SK-N-SH (cell line): ENCODE results near the gene SLC39A3. TPM values are rescaled to one million over a fixed set of nuclear protein-coding genes. Genes with fewer than 3 reads are reported as not detected.

Experiments
- CTCF ChIA-PET: fragments of 300-600, 350-600 bp; formaldehyde crosslinking; extraction: SDS; loops from one replicate; lab custom pipeline; 2021; lab: Yijun Ruan, JAX
- POLR2A ChIA-PET: fragments of 350-600 bp; sonication (Branson Sonifier 250); formaldehyde crosslinking; extraction: SDS; loops from one replicate; lab custom pipeline; 2020; ENCODE audit warnings: antibody characterized with exemption, inconsistent platforms; lab: Yijun Ruan, JAX
- DNase-seq: peaks from one replicate; pipeline ENCODE4 v3.0.0; 2012
- H2AFZ ChIP-seq: fragments of 200-600 bp; sonication (generic); 2 replicates; pipeline ENCODE4 v1.8.1; 2016; ENCODE audit warnings: antibody characterized with exemption, mild to moderate bottlenecking, low read depth
- H3F3A ChIP-seq: fragments of 200-600 bp; sonication (generic); replicated peaks from 2 replicates; pipeline ENCODE3; 2016; ENCODE audit warnings: antibody characterized with exemption, mild to moderate bottlenecking; ENCODE audit not compliant: insufficient read depth
- H3K27ac ChIP-seq, 2 experiments: fragments of 200-500 bp in 1 of 2; fragments of 200-600 bp in 1 of 2; sonication (Bioruptor generic) in 1 of 2; sonication (generic), shearing (Covaris generic) in 1 of 2; 2 replicates each; pipeline versions ENCODE4 v1.5.1 to v1.6.1; 2014 to 2016; ENCODE audit warnings: low read depth in 2 of 2, inconsistent platforms in 1 of 2, low read length in 1 of 2, mild to moderate bottlenecking in 1 of 2, mixed read lengths in 1 of 2
- H3K27me3 ChIP-seq: fragments of 200-600 bp; sonication (generic), shearing (Covaris generic); 2 replicates; pipeline ENCODE4 v1.6.1; 2016; ENCODE audit warnings: mixed run types; ENCODE audit not compliant: insufficient read depth
- H3K36me3 ChIP-seq, 2 experiments: fragments of 200-500 bp in 1 of 2; fragments of 200-600 bp in 1 of 2; sonication (Bioruptor generic) in 1 of 2; sonication (generic) in 1 of 2; replicated peaks in 1 of 2; 2 replicates each; pipeline versions ENCODE3 to v1.5.1; 2014 to 2016; ENCODE audit warnings: low read length in 1 of 2, mild to moderate bottlenecking in 1 of 2; ENCODE audit not compliant: insufficient read depth in 2 of 2, control insufficient read depth in 1 of 2
- H3K4me1 ChIP-seq, 2 experiments: fragments of 200-500 bp in 1 of 2; fragments of 200-600 bp in 1 of 2; sonication (Bioruptor generic) in 1 of 2; sonication (generic), shearing (Covaris generic) in 1 of 2; 2 replicates each; pipeline versions ENCODE4 v1.5.1 to v1.6.1; 2014 to 2016; ENCODE audit warnings: low read depth in 1 of 2, low read length in 1 of 2, mixed run types in 1 of 2; ENCODE audit not compliant: insufficient read depth in 2 of 2, control insufficient read depth in 1 of 2
- H3K4me2 ChIP-seq: fragments of 200-600 bp; sonication (generic), shearing (Covaris generic); 2 replicates; pipeline ENCODE4 v1.6.1; 2017; ENCODE audit warnings: mixed run types
- H3K4me3 ChIP-seq, 2 experiments: fragments of 200-500 bp in 1 of 2; fragments of 200-600 bp in 1 of 2; sonication (Bioruptor generic) in 1 of 2; sonication (generic), shearing (Covaris generic) in 1 of 2; 2 replicates each; pipeline versions ENCODE4 v1.5.1 to v1.8.1; 2014 to 2016; ENCODE audit warnings: low read depth in 2 of 2, inconsistent platforms in 1 of 2, low read length in 1 of 2, mild to moderate bottlenecking in 1 of 2, mixed read lengths in 1 of 2, moderate library complexity in 1 of 2
- H3K79me2 ChIP-seq: fragments of 200-600 bp; sonication (generic); 2 replicates; pipeline ENCODE4 v1.8.1; 2017; ENCODE audit warnings: mild to moderate bottlenecking; ENCODE audit not compliant: insufficient read depth
- H3K9ac ChIP-seq: fragments of 200-600 bp; sonication (generic); 2 replicates; pipeline ENCODE4 v1.6.1; 2017; ENCODE audit warnings: mixed run types
- H3K9me2 ChIP-seq: fragments of 200-600 bp; sonication (generic); 2 replicates; pipeline ENCODE4 v1.6.1; 2017; ENCODE audit warnings: mixed run types
- H3K9me3 ChIP-seq: fragments of 200-600 bp; sonication (generic); 2 replicates; pipeline ENCODE4 v1.6.1; 2017; ENCODE audit warnings: mixed run types, mild to moderate bottlenecking, moderate library complexity
- H4K20me1 ChIP-seq: fragments of 200-600 bp; sonication (generic); 2 replicates; pipeline ENCODE4 v1.6.1; 2017; ENCODE audit warnings: mild to moderate bottlenecking, mixed run types; ENCODE audit not compliant: insufficient read depth
- CHD2 ChIP-seq: fragments of 150-350 bp; IDR thresholded peaks from 2 replicates; pipeline ENCODE4 v1.6.1; 2018; ENCODE audit warnings: low read length; ENCODE audit not compliant: partially characterized antibody
- ELF1 ChIP-seq: IDR thresholded peaks from 2 replicates; pipeline ENCODE4 v1.4.0; 2012
- FOXM1 ChIP-seq: IDR thresholded peaks from 2 replicates; pipeline ENCODE4 v1.4.0; 2012; ENCODE audit warnings: low read depth, mild to moderate bottlenecking
- GATA2 ChIP-seq: sonication (generic); formaldehyde crosslinking; IDR thresholded peaks from 2 replicates; pipeline ENCODE4 v1.5.0; 2020; ENCODE audit warnings: mild to moderate bottlenecking, missing genetic modification reagents
- IRF3 ChIP-seq: fragments of 150-350 bp; IDR thresholded peaks from 2 replicates; pipeline ENCODE4 v1.6.1; 2016; ENCODE audit warnings: mild to moderate bottlenecking, low read depth, low read length
- JUND ChIP-seq: IDR thresholded peaks from 2 replicates; pipeline ENCODE4 v1.4.0; 2012
- MEF2A ChIP-seq: IDR thresholded peaks from 2 replicates; pipeline ENCODE4 v1.4.0; 2012; ENCODE audit warnings: low read depth, borderline replicate concordance
- NFIC ChIP-seq: IDR thresholded peaks from 2 replicates; pipeline ENCODE4 v1.4.0; 2012; ENCODE audit warnings: borderline replicate concordance
- PBX3 ChIP-seq: IDR thresholded peaks from 2 replicates; pipeline ENCODE4; 2012
- POLR2AphosphoS5 ChIP-seq: IDR thresholded peaks from 2 replicates; pipeline ENCODE4 v1.6.1; 2012; ENCODE audit warnings: low read depth, low read length
- TAF1 ChIP-seq: IDR thresholded peaks from 2 replicates; pipeline ENCODE4 v1.6.1; 2012; ENCODE audit warnings: low read depth, mild to moderate bottlenecking, low read length, moderate library complexity, borderline replicate concordance
- TCF12 ChIP-seq: IDR thresholded peaks from 2 replicates; pipeline ENCODE4 v1.4.0; 2012
- TEAD4 ChIP-seq: IDR thresholded peaks from 2 replicates; pipeline ENCODE4 v1.4.0; 2012; ENCODE audit warnings: mild to moderate bottlenecking, borderline replicate concordance; ENCODE audit not compliant: insufficient read depth
- USF1 ChIP-seq: IDR thresholded peaks from 2 replicates; pipeline ENCODE4 v1.4.0; 2012; ENCODE audit warnings: low read depth, borderline replicate concordance
- USF2 ChIP-seq: fragments of 150-350 bp; IDR thresholded peaks from 2 replicates; pipeline ENCODE4 v1.6.1; 2017; ENCODE audit warnings: antibody characterized with exemption, low read length, low read depth, borderline replicate concordance
- ZBTB33 ChIP-seq: IDR thresholded peaks from 2 replicates; pipeline ENCODE4 v1.4.0; 2012; ENCODE audit warnings: low read depth, borderline replicate concordance
- WGBS: methylation state at CpG from one replicate; pipeline ENCODE4 v1.1.6; 2017; ENCODE audit warnings: low lambda C conversion rate; 5-methylcytosine and 5-hydroxymethylcytosine counted together
- polyA plus RNA-seq, 3 experiments: library from polyadenylated mRNA; depleted of rRNA; stranded (reverse); fragments of >200 nt; gene quantifications; 2 replicates each; pipeline ENCODE4 v1.2.3, GENCODE V29; 2012

SLC39A3 gene
- polyA plus RNA-seq, 1 of the 3 experiments (the other 2 are of a cell fraction), result 45.2 TPM

GRCh38 chr19:2686360-2686759 is 53.5 kb downstream of the SLC39A3 start (continued):
- TF ChIP-seq TEAD4, result no peak
- no peak for TF ChIP-seq IRF3
- TF ChIP-seq NFIC, result no peak
- no peak for TF ChIP-seq USF2

- DNase-seq, result no peak
- no peak overlapping the region for H2AFZ ChIP-seq
- no peaks in the 10 kb centered on the region for H3K9me3 ChIP-seq
- H3K4me3 ChIP-seq, result no peak overlapping the region
- no peaks in the 10 kb centered on the region for H3F3A ChIP-seq
- H3K27ac ChIP-seq, result no peak overlapping the region
- H3K4me1 ChIP-seq, result no peaks in the 10 kb centered on the region
- no peak overlapping the region for H3K9ac ChIP-seq
- no peak for TF ChIP-seq CHD2
- TF ChIP-seq USF2, result no peak
- no peak for TF ChIP-seq ELF1
- TF ChIP-seq FOXM1, result no peak
- H3K79me2 ChIP-seq, result no peaks in the 10 kb centered on the region
- no peaks in the 10 kb centered on the region for H3K36me3 ChIP-seq
- ChIA-PET CTCF (interaction anchor here (1.0 to 1.1 kb wide), 2 partner anchors 16 to 37 kb away, joined by 3 read pairs; no protein-coding TSS in a partner anchor), POLR2A (no interaction called here)
- no peak overlapping the region for H3K4me2 ChIP-seq
- H3K27me3 ChIP-seq, result no peaks in the 10 kb centered on the region
- no peaks in the 10 kb centered on the region for H3K9me2 ChIP-seq
- WGBS, result 71% methylated on average over 6 of the region's 6 CpGs
- no peaks in the 10 kb centered on the region for H4K20me1 ChIP-seq
Observed at GRCh38 chr19:2685204-2685704, 54.6 kb downstream of the SLC39A3 start.

GRCh38 chr19:2683430-2684003 is 56.3 kb downstream of the SLC39A3 start:
- Histone ChIP-seq H3K4me3 (no peak overlapping the region), H3K9ac (no peak overlapping the region), H3K79me2 (no peaks in the 10 kb centered on the region), H3K36me3 (no peaks in the 10 kb centered on the region), H3K9me2 (no peaks in the 10 kb centered on the region), H3K27me3 (no peaks in the 10 kb centered on the region; the same call in 1 of the 2 replicates), H3K4me2 (no peak overlapping the region), H3K27ac (no peak overlapping the region), H3F3A (no peaks in the 10 kb centered on the region), H3K9me3 (no peaks in the 10 kb centered on the region), H4K20me1 (no peaks in the 10 kb centered on the region), H2AFZ (no peak overlapping the region), H3K4me1 (no peaks in the 10 kb centered on the region)
- 63% methylated on average over 20 of the region's 20 CpGs for WGBS
- POLR2A ChIA-PET, result no interaction called here
- TF ChIP-seq POLR2AphosphoS5 (no peak), ELF1 (no peak), CHD2 (no peak), JUND (no peak), TCF12 (no peak), ZBTB33 (no peak), NFIC (no peak), TEAD4 (no peak), USF1 (no peak), TAF1 (no peak), MEF2A (no peak), GATA2 (CRISPR knock-in tag) (no peak), PBX3 (no peak)
- CTCF ChIA-PET, result interaction anchor here (0.8 to 1.7 kb wide), 3 partner anchors 10 to 35 kb away, joined by 3 to 5 read pairs (median 3); no protein-coding TSS in a partner anchor
- DNase-seq, result no peak
